HFFc6 (cell line): ENCODE measurements around the gene BTBD8. TPM values are rescaled to one million over a fixed set of nuclear protein-coding genes. Genes with fewer than 3 reads are reported as not detected.
A peak's percentile ranks its signal among the peaks of the same experiment; 100 is the strongest.

Experiments used
- DNase-seq: peaks from one replicate; pipeline ENCODE4 v3.0.0-alpha.2; 2018
- H3K27ac Mint-ChIP-seq: 2 replicates; pipeline ENCODE4 v1.8.0; 2020; ENCODE audit warnings: mild to moderate bottlenecking, mixed read lengths
- H3K27me3 Mint-ChIP-seq: 2 replicates; pipeline ENCODE4 v1.8.0; 2021; ENCODE audit warnings: mild to moderate bottlenecking, moderate library complexity, mixed read lengths; ENCODE audit not compliant: insufficient read depth
- H3K36me3 Mint-ChIP-seq: 2 replicates; pipeline ENCODE4 v1.8.0; 2021; ENCODE audit warnings: low read depth, mixed read lengths
- H3K4me1 Mint-ChIP-seq: 2 replicates; pipeline ENCODE4 v1.8.0; 2020; ENCODE audit warnings: low read depth, mixed read lengths
- H3K4me3 Mint-ChIP-seq: 2 replicates; pipeline ENCODE4 v1.8.0; 2020; ENCODE audit warnings: mild to moderate bottlenecking, moderate library complexity, mixed read lengths
- H3K9me3 Mint-ChIP-seq: 2 replicates; pipeline ENCODE4 v1.8.0; 2020; ENCODE audit warnings: mild to moderate bottlenecking, mixed read lengths
- total RNA-seq, 6 experiments: library from RNA; stranded (reverse); fragmentation: NEBNext Ultra II Directional; extraction: Animal tissue kit (Norgen Biotek cat#: 25700); gene quantifications; 2 replicates in 1 of 6; 3 replicates in 5 of 6; pipeline ENCODE4 v1.2.3, GENCODE V29; 2021
- TF ChIP-seq, protein P1 (sequence below): fragments of 200-600 bp; sonication (generic); IDR thresholded peaks from 2 replicates; pipeline ENCODE4 v1.5.0; 2021; ENCODE audit warnings: antibody characterized with exemption, mild to moderate bottlenecking

Gene BTBD8
- total RNA-seq, 6 experiments from 2014 or later, result 0.82 to 1.8 (median 1.0) TPM

DNA sequence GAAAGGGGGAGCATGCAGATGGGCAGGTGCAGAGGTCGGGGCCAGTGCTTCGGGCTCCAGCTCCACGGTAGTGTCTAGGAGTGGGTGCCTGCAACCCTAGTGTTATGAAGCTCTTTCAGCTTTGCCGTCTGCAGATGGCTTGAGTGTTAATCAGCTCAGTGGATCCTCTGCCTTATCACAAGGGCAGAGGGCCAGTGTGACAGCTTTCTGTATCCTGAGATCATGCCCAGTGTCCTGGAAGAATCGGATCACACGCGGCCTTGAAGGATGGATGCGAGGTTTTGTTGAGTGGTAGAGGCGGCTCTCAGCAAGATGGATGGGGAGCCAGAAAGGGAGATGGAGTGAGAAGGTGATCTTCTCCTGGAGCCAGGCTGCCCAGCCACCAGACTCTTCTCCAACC, 112.1 kb downstream of the BTBD8 start:
- H3K4me1 Mint-ChIP-seq, result no peaks in the 10 kb centered on the region
- TF ChIP-seq, protein P1, sequence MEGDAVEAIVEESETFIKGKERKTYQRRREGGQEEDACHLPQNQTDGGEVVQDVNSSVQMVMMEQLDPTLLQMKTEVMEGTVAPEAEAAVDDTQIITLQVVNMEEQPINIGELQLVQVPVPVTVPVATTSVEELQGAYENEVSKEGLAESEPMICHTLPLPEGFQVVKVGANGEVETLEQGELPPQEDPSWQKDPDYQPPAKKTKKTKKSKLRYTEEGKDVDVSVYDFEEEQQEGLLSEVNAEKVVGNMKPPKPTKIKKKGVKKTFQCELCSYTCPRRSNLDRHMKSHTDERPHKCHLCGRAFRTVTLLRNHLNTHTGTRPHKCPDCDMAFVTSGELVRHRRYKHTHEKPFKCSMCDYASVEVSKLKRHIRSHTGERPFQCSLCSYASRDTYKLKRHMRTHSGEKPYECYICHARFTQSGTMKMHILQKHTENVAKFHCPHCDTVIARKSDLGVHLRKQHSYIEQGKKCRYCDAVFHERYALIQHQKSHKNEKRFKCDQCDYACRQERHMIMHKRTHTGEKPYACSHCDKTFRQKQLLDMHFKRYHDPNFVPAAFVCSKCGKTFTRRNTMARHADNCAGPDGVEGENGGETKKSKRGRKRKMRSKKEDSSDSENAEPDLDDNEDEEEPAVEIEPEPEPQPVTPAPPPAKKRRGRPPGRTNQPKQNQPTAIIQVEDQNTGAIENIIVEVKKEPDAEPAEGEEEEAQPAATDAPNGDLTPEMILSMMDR, result no peak
- no peaks in the 10 kb centered on the region for H3K9me3 Mint-ChIP-seq
- H3K27me3 Mint-ChIP-seq, result peaks cover 5% of the 10 kb centered on the region
- no peak overlapping the region for H3K4me3 Mint-ChIP-seq
- H3K36me3 Mint-ChIP-seq, result no peaks in the 10 kb centered on the region; the same call in 1 of the 2 replicates
- no peak overlapping the region for H3K27ac Mint-ChIP-seq
- no peak for DNase-seq

DNA sequence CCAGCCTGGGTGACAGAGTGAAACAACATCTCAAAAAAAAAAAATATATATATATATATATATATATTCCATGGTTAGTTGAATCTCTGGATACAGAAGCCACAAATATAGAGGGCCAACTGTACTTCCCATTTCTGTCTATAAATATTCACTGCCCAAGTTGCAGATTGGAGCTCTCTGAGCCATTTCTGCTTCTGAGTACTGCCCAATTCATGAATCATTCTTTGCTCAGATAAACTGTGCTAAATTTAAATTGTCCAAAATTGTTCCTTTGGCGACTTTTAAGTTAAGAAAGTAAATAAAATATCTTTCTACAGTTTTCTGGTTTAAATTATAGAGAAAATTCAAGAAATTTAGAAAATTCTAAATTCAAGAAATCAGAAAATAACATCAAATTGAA, 114.4 kb downstream of the BTBD8 start:
- Mint-ChIP-seq H3K36me3 (no peaks in the 10 kb centered on the region), H3K4me1 (no peaks in the 10 kb centered on the region), H3K27ac (no peak overlapping the region), H3K4me3 (no peak overlapping the region), H3K27me3 (peaks cover 5% of the 10 kb centered on the region), H3K9me3 (no peaks in the 10 kb centered on the region)
- DNase-seq, result no peak
- TF ChIP-seq, protein P1, result no peak

DNA sequence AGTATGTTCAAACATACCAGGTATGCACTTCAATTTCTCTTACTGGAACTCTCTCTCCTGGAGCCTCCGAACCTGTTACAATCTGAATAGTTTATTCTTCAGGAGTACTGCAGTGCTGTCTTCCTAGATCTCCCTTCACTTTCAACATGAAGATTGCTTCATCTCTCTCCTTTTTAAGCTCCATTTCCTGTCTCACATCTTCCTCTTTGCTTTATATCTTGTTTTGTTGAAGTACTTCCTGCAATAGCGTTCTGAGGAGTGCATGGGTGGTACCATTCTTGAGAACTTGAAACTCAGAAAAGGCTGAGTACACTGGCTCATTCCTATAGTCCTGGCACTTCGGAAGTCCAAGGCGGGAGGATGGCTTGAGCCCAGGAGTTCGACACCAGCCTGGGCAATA, 121.8 kb downstream of the BTBD8 start:
- H3K27me3 Mint-ChIP-seq, result no peaks in the 10 kb centered on the region; the same call in 1 of the 2 replicates
- no peaks in the 10 kb centered on the region for H3K4me1 Mint-ChIP-seq
- TF ChIP-seq, protein P1, result no peak
- no peaks in the 10 kb centered on the region for H3K9me3 Mint-ChIP-seq
- DNase-seq, result no peak
- no peaks in the 10 kb centered on the region for H3K36me3 Mint-ChIP-seq
- H3K4me3 Mint-ChIP-seq, result no peak overlapping the region
- H3K27ac Mint-ChIP-seq, result no peak overlapping the region

DNA sequence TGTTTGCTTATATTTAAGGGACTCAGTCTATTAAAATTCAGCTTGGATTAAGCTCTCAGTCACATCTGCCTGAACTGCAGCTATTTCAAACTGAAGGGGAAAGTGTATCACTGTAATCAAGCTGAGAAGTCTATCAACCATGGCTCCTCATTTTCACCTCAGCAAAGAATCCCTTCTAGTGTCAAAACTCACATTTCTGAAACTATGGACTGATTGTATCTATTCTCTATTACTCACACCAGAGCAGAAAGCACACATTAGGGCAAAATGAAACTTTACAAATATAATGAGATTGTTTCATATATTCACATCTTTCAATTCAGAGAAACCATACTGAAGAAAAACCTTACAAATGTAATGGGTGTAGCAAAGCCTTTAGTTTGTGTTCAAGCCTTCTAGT, 123.0 kb downstream of the BTBD8 start:
- Mint-ChIP-seq H3K4me1 (no peaks in the 10 kb centered on the region), H3K36me3 (no peaks in the 10 kb centered on the region), H3K9me3 (no peaks in the 10 kb centered on the region), H3K4me3 (no peak overlapping the region), H3K27me3 (no peaks in the 10 kb centered on the region; the same call in 1 of the 2 replicates), H3K27ac (no peak overlapping the region)
- DNase-seq, result no peak
- TF ChIP-seq, protein P1, result no peak

DNA sequence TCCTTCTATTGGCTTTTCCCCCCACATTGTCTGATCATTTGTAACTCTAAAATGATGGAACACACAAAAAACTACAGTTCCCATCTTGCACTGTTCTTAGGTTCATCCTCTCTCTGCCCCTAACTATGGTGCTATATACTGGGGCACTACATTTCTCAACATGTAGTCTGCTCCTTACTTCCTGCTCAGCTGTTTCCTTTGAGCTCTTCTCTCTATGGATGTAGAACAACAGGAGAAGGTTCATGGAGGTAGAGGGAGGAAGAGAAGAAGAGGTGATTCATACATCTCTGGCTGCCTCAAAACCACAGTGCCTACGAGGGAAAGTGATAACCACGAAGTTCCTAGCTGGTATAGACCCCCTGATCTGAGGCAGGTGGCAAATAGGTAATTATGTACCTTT, 130.6 kb downstream of the BTBD8 start:
- TF ChIP-seq, protein P1, result no peak
- H3K9me3 Mint-ChIP-seq, result no peaks in the 10 kb centered on the region
- peaks cover 14% of the 10 kb centered on the region for H3K4me1 Mint-ChIP-seq
- DNase-seq, result no peak
- no peaks in the 10 kb centered on the region for H3K36me3 Mint-ChIP-seq
- peaks cover 4% of the 10 kb centered on the region for H3K27me3 Mint-ChIP-seq
- H3K27ac Mint-ChIP-seq, result no peak overlapping the region; the same call in 1 of the 2 replicates
- no peak overlapping the region for H3K4me3 Mint-ChIP-seq

DNA sequence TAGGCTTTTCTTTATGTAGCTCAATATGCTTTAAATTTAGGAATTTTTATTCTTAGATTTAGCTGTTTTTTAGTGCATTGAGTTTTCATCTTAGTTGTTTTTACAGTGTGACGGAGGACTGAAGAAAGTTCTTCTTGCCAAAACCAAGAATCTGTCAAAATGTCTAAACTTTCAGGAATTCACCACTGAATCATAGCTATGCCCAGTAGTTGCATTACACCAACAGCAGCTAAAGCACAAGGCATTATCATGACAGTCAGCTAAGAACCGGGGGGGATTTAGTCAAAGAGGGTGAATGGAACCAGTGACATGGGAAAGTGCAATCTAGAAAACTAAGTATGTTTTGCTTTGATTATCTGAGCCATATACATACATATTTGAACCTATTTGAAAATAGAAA, 131.0 kb downstream of the BTBD8 start:
- Mint-ChIP-seq H3K4me1 (peaks cover 14% of the 10 kb centered on the region), H3K9me3 (no peaks in the 10 kb centered on the region), H3K27me3 (peaks cover 5% of the 10 kb centered on the region), H3K36me3 (no peaks in the 10 kb centered on the region), H3K27ac (no peak overlapping the region), H3K4me3 (no peak overlapping the region)
- TF ChIP-seq, protein P1, result no peak
- DNase-seq, result peak; percentile 71
